ENCODE results near the gene ABCB8. TPM values are rescaled to one million over a fixed set of nuclear protein-coding genes. Genes with fewer than 3 reads are reported as not detected.

ABCB8 gene
- total and polyA plus RNA-seq, 4 donors, result 23.1 to 69.4 (median 37.7) TPM

GRCh38 chr7:151005566-151005965 is 22.7 kb upstream of the ABCB8 start:
- Histone ChIP-seq H3K9me3 (ENCODE audit: control insufficient read depth, insufficient read depth, low read length) (no peaks in the 10 kb centered on the region), H3K36me3 (ENCODE audit: control insufficient read depth, insufficient read depth, low read length) (peaks cover 14% of the 10 kb centered on the region), H3K4me1 (ENCODE audit: control insufficient read depth, insufficient read depth, low read length) (peaks cover 30% of the 10 kb centered on the region), H3K27ac (ENCODE audit: low read depth, low read length) (no peak overlapping the region), H3K4me3 (ENCODE audit: low read depth, low read length) (no peak overlapping the region), H3K27me3 (ENCODE audit: control insufficient read depth, insufficient read depth, low read length) (no peaks in the 10 kb centered on the region)
- WGBS (ENCODE audit: insufficient coverage), result 79% methylated on average over 6 of the region's 9 CpGs
- no peak for DNase-seq (ENCODE audit: low read depth in 4 of 6, low spot score in 6 of 6)

GRCh38 chr7:151006590-151007300 is 21.5 kb upstream of the ABCB8 start:
- Histone ChIP-seq H3K4me1 (ENCODE audit: control insufficient read depth, insufficient read depth, low read length) (peaks cover 33% of the 10 kb centered on the region), H3K9me3 (ENCODE audit: control insufficient read depth, insufficient read depth, low read length) (no peaks in the 10 kb centered on the region), H3K27ac (ENCODE audit: low read depth, low read length) (no peak overlapping the region), H3K27me3 (ENCODE audit: control insufficient read depth, insufficient read depth, low read length) (no peaks in the 10 kb centered on the region), H3K4me3 (ENCODE audit: low read depth, low read length) (no peak overlapping the region), H3K36me3 (ENCODE audit: control insufficient read depth, insufficient read depth, low read length) (peaks cover 10% of the 10 kb centered on the region)
- WGBS (ENCODE audit: insufficient coverage), result 82% methylated on average over 23 of the region's 23 CpGs
- DNase-seq (ENCODE audit: low read depth in 4 of 6, low spot score in 6 of 6), result no peak

GRCh38 chr7:151007469-151007898 is 20.8 kb upstream of the ABCB8 start:
- H3K27me3 ChIP-seq (ENCODE audit: control insufficient read depth, insufficient read depth, low read length), result peaks cover 3% of the 10 kb centered on the region
- H3K27ac ChIP-seq (ENCODE audit: low read depth, low read length), result no peak overlapping the region
- DNase-seq (ENCODE audit: low read depth in 4 of 6, low spot score in 6 of 6), result no peak
- H3K4me3 ChIP-seq (ENCODE audit: low read depth, low read length), result no peak overlapping the region
- no peaks in the 10 kb centered on the region for H3K9me3 ChIP-seq (ENCODE audit: control insufficient read depth, insufficient read depth, low read length)
- peaks cover 13% of the 10 kb centered on the region for H3K36me3 ChIP-seq (ENCODE audit: control insufficient read depth, insufficient read depth, low read length)
- peaks cover 37% of the 10 kb centered on the region for H3K4me1 ChIP-seq (ENCODE audit: control insufficient read depth, insufficient read depth, low read length)
- 86% methylated on average over 7 of the region's 7 CpGs for WGBS (ENCODE audit: insufficient coverage)

GRCh38 chr7:151008143-151008510 is 20.1 kb upstream of the ABCB8 start:
- peak in 1 of 6 donors; percentile 34 for DNase-seq (ENCODE audit: low read depth in 4 of 6, low spot score in 6 of 6)
- Histone ChIP-seq H3K4me3 (ENCODE audit: low read depth, low read length) (no peak overlapping the region), H3K36me3 (ENCODE audit: control insufficient read depth, insufficient read depth, low read length) (peaks cover 13% of the 10 kb centered on the region), H3K9me3 (ENCODE audit: control insufficient read depth, insufficient read depth, low read length) (no peaks in the 10 kb centered on the region), H3K4me1 (ENCODE audit: control insufficient read depth, insufficient read depth, low read length) (peaks cover 44% of the 10 kb centered on the region), H3K27ac (ENCODE audit: low read depth, low read length) (no peak overlapping the region), H3K27me3 (ENCODE audit: control insufficient read depth, insufficient read depth, low read length) (peaks cover 7% of the 10 kb centered on the region)
- 53% methylated on average over 7 of the region's 11 CpGs for WGBS (ENCODE audit: insufficient coverage)

GRCh38 chr7:151008511-151009323 is 19.5 kb upstream of the ABCB8 start:
- Histone ChIP-seq H3K4me1 (ENCODE audit: control insufficient read depth, insufficient read depth, low read length) (peaks cover 49% of the 10 kb centered on the region), H3K27ac (ENCODE audit: low read depth, low read length) (no peak overlapping the region), H3K27me3 (ENCODE audit: control insufficient read depth, insufficient read depth, low read length) (peaks cover 8% of the 10 kb centered on the region), H3K9me3 (ENCODE audit: control insufficient read depth, insufficient read depth, low read length) (no peaks in the 10 kb centered on the region), H3K4me3 (ENCODE audit: low read depth, low read length) (peak overlapping the region; percentile 21), H3K36me3 (ENCODE audit: control insufficient read depth, insufficient read depth, low read length) (peaks cover 13% of the 10 kb centered on the region)
- peak in 2 of 6 donors; percentile 47 to 49 for DNase-seq (ENCODE audit: low read depth in 4 of 6, low spot score in 6 of 6)
- WGBS (ENCODE audit: insufficient coverage), result 36% methylated on average over 39 of the region's 40 CpGs

- Histone ChIP-seq H3K27ac (ENCODE audit: low read depth, low read length) (no peak overlapping the region), H3K4me3 (ENCODE audit: low read depth, low read length) (no peak overlapping the region), H3K9me3 (ENCODE audit: control insufficient read depth, insufficient read depth, low read length) (no peaks in the 10 kb centered on the region), H3K36me3 (ENCODE audit: control insufficient read depth, insufficient read depth, low read length) (peaks cover 13% of the 10 kb centered on the region), H3K27me3 (ENCODE audit: control insufficient read depth, insufficient read depth, low read length) (peaks cover 10% of the 10 kb centered on the region), H3K4me1 (ENCODE audit: control insufficient read depth, insufficient read depth, low read length) (peaks cover 56% of the 10 kb centered on the region)
- DNase-seq (ENCODE audit: low read depth in 4 of 6, low spot score in 6 of 6), result no peak
- 61% methylated on average over 20 of the region's 22 CpGs for WGBS (ENCODE audit: insufficient coverage)
These were observed 18.8 kb upstream of the ABCB8 start for GRCh38 chr7:151009327-151010036.

GRCh38 chr7:151010037-151010306 is 18.3 kb upstream of the ABCB8 start:
- no peak for DNase-seq (ENCODE audit: low read depth in 4 of 6, low spot score in 6 of 6)
- Histone ChIP-seq H3K27ac (ENCODE audit: low read depth, low read length) (no peak overlapping the region), H3K4me3 (ENCODE audit: low read depth, low read length) (no peak overlapping the region), H3K27me3 (ENCODE audit: control insufficient read depth, insufficient read depth, low read length) (peaks cover 10% of the 10 kb centered on the region), H3K9me3 (ENCODE audit: control insufficient read depth, insufficient read depth, low read length) (no peaks in the 10 kb centered on the region), H3K4me1 (ENCODE audit: control insufficient read depth, insufficient read depth, low read length) (peaks cover 56% of the 10 kb centered on the region), H3K36me3 (ENCODE audit: control insufficient read depth, insufficient read depth, low read length) (peaks cover 13% of the 10 kb centered on the region)
- WGBS (ENCODE audit: insufficient coverage), result 21% methylated on average over 7 of the region's 7 CpGs

GRCh38 chr7:151010307-151011096 is 17.7 kb upstream of the ABCB8 start:
- 33% methylated on average over 17 of the region's 18 CpGs for WGBS (ENCODE audit: insufficient coverage)
- Histone ChIP-seq H3K4me3 (ENCODE audit: low read depth, low read length) (no peak overlapping the region), H3K27me3 (ENCODE audit: control insufficient read depth, insufficient read depth, low read length) (peaks cover 10% of the 10 kb centered on the region), H3K27ac (ENCODE audit: low read depth, low read length) (no peak overlapping the region), H3K9me3 (ENCODE audit: control insufficient read depth, insufficient read depth, low read length) (no peaks in the 10 kb centered on the region), H3K4me1 (ENCODE audit: control insufficient read depth, insufficient read depth, low read length) (peaks cover 56% of the 10 kb centered on the region), H3K36me3 (ENCODE audit: control insufficient read depth, insufficient read depth, low read length) (peaks cover 13% of the 10 kb centered on the region)
- peak in 1 of 6 donors; percentile 38 for DNase-seq (ENCODE audit: low read depth in 4 of 6, low spot score in 6 of 6)

GRCh38 chr7:151011097-151011409 is 17.2 kb upstream of the ABCB8 start:
- no peak for DNase-seq (ENCODE audit: low read depth in 4 of 6, low spot score in 6 of 6)
- Histone ChIP-seq H3K27me3 (ENCODE audit: control insufficient read depth, insufficient read depth, low read length) (peaks cover 10% of the 10 kb centered on the region), H3K27ac (ENCODE audit: low read depth, low read length) (no peak overlapping the region), H3K4me3 (ENCODE audit: low read depth, low read length) (no peak overlapping the region), H3K36me3 (ENCODE audit: control insufficient read depth, insufficient read depth, low read length) (peaks cover 13% of the 10 kb centered on the region), H3K9me3 (ENCODE audit: control insufficient read depth, insufficient read depth, low read length) (no peaks in the 10 kb centered on the region), H3K4me1 (ENCODE audit: control insufficient read depth, insufficient read depth, low read length) (peaks cover 56% of the 10 kb centered on the region)
- WGBS (ENCODE audit: insufficient coverage), result no CpG with 5 or more reads among the region's 1 CpG

Measured in spinal cord (tissue), 10 donors.